Right renal pelvis (tissue), 4 donors: ENCODE data around the gene CAV3. TPM values are rescaled to one million over a fixed set of nuclear protein-coding genes. Genes with fewer than 3 reads are reported as not detected.
"Not testable (repeated sequence)": the region's sequence is repeated elsewhere in the genome, so short reads cannot be mapped to it uniquely, and the experiment has no call there.

Source experiments
- DNase-seq, 4 donors: peaks; one replicate each; pipeline ENCODE4 v3.0.0-alpha.2; 2013; ENCODE audit warnings: low read depth in 4 of 4, low spot score in 3 of 4, missing footprints in 1 of 4
- polyA plus RNA-seq, 4 donors: library from polyadenylated mRNA; unstranded; fragments of 120-200 nt; gene quantifications; one replicate each; pipeline ENCODE4 v1.2.1, GENCODE V29; 2013; ENCODE audit not compliant: insufficient read length in 4 of 4

The CAV3 gene
- under 1 TPM; 0.29 to 0.72 (median 0.50) TPM for polyA plus RNA-seq

GRCh38 chr3:8733332-8734094 lies at the start of gene CAV3:
TSS of gene CAV3 (plus strand) at chr3:8733802. CDS start at chr3:8733877, 75 bp downstream.
- DNase-seq: peak in 1 of 4 donors; percentile 10

DNA sequence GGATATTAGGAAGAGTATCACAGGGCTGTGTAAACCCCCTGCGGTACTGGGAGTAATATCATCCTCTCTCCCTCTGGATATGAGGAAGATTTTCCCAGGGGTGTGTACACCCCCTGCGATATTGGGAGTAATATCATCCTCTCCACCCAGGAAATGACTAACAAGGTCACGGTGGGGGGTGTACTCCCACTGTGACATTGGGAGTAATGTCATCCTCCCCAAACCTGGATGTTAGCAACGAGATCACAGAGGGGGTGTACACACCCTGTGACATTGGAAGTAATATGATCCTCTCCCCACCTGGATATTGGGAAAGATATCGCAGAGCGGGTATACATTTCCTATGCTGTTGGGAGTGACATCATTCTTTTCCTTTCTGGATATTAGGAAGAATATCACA lies 48.6 kb upstream of the CAV3 start:
- DNase-seq: not testable (repeated sequence)

DNA sequence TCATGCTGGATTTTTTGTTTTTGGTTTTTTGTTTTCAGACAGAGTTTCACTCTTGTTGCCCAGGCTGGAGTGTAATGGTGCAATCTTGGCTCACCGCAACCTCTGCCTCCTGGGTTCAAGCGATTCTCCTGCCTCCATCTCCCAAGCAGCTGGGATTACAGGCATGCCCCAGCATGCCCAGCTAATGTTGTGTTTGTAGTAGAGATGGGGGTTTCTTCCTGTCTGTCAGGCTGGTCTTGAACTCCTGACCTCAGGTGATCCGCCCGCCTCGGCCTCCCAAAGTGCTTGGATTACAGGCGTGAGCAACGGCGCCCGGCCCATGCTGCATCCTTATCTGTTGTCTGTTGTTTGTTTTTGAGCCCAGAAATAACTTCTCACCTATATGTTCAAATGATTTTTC lies 42.3 kb upstream of the CAV3 start:
- DNase-seq: not testable (repeated sequence)

DNA sequence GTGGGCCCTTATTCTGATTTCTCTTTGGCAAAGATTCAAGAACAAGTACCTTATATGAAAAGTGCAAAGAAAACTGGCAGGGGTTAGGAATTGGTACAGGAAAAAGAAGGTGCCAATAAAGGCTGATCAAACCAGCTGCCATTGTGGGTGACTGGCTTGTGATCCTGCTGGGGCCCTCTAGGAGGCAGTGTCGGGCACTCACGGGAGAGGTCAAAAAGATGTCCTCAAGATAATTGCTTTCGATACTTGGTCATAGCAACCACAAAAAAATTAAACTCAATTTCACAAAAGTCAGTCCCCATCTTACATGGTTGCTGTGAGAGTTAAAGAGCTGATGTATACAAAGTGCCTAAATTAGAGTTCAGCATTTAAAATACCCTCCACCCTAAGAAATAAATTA lies 31.0 kb upstream of the CAV3 start:
- no peak for DNase-seq

- DNase-seq: no peak
Observed at GRCh38 chr3:8705575-8705974, 28.0 kb upstream of the CAV3 start.

DNA sequence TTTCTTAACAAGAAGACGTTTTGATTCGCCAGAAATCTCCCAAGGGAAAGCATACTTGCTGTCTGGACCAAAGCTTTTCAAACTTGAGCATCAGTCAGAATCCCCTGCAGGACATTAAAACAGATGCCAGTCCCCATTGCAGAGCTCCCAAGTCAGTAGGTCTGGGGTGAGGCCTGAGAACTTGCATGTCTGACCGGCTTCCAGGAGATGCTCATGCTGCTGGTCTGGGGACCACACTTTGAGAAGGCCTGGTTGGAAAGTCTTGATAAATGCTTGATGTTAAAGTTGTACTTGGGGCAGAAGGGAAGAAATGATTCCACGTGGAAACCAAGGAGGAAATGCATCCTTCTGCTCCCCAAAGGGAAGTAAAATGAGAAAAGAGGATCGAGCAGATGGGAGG lies 24.3 kb upstream of the CAV3 start:
- no peak for DNase-seq

GRCh38 chr3:8709801-8710507 lies 23.6 kb upstream of the CAV3 start:
- DNase-seq: peak in 1 of 4 donors; percentile 8

GRCh38 chr3:8712045-8712907 lies 21.3 kb upstream of the CAV3 start:
- DNase-seq: no peak

GRCh38 chr3:8712908-8713255 lies 20.7 kb upstream of the CAV3 start:
- DNase-seq: no peak

GRCh38 chr3:8713901-8714759 lies 19.5 kb upstream of the CAV3 start:
- no peak for DNase-seq

- not testable (repeated sequence) for DNase-seq
Observed at GRCh38 chr3:8715757-8716156, 17.8 kb upstream of the CAV3 start.

DNA sequence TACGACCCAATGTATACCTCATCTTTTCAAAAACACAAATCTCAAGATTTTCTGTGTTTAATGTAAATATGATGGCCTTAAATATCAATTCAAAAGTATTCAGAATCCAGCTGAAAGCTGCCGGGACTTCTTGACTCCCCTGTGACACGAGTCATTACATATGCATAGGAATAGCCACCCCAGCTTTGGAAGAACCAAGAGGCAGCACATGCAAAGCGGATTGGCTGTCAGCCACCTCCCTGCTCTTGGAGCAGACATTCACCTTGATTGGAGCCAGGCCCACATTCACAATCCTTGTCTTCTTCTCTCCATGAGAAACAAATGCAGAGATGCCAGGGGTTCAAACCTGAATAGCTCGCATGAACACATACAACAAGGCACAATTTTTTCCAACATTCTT lies 10.8 kb upstream of the CAV3 start:
- no peak for DNase-seq

DNA sequence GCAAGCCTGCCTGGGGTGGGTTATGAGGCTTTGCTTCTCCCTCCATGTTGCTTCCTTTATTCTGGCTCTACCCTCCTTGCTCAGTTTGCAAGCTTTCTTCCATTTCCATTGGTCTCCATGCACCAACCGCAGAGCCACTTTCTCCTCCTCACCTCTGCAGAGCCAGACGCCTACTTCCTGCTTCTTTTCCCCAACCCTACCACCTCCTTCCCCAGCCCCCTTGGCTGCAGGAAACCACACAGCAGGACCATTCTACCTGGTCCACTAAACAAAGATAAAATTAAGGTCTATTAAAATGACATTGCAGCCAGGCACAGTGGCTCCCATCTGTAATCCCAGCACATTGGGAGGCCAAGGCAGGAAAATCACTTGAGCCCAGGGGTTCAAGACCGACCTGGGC lies 10.0 kb upstream of the CAV3 start:
- no peak for DNase-seq

DNA sequence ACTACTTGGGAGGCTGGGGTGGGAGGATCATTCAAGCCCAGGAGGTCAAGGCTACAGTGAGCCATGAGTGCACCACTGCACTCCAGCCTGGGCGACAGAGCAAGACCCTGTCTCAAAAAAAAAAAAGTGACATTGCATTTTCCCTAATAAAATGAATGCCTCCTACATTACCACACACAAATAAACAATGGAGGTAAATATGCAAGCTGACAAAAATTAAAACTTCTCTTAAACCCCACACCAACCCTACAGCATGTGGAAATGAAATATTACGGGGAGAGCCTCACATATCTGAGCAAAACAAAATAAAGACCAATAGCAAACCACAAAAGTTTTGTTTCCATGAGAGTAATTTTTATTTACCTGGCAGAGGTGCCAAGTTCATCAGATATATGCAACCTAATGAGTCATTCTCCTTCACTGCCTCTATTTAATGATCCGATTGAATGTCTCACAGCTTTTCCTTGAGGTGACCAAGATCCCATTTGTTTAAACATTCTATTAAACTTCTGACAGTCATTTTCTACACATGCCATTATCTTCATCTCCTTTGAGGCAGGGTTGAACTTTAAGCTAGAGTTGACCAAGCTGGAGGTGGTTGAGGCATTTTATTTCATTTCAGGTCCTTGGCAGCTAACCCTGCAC lies 9.4 kb upstream of the CAV3 start:
- no peak for DNase-seq

GRCh38 chr3:8727605-8728512 lies 5.7 kb upstream of the CAV3 start:
- DNase-seq: no peak

GRCh38 chr3:8729479-8729878 lies 4.1 kb upstream of the CAV3 start:
- DNase-seq: no peak

DNA sequence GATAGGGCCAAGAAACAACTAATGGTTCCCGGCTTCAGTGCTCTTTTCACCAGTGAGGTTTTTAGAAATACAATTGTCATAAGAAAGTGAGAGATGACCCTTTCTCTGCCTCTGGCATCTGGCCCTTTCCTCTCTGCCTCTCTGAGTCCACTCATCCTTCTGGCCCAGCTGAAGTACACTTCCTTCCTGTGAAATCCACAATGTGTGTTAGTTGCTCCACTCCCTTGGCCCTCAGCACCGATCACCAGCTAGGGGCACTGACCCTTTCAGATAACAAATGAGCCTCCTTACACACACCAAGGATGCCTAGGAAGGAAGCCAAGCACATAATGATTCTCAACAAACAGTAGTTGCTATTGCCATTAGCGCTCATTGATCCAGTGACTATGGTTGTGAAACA lies 2.9 kb upstream of the CAV3 start:
- no peak for DNase-seq

- no peak for DNase-seq
Observed at GRCh38 chr3:8732413-8732812, 1.2 kb upstream of the CAV3 start.
